ENCODE data around the gene FHL2.

DNA sequence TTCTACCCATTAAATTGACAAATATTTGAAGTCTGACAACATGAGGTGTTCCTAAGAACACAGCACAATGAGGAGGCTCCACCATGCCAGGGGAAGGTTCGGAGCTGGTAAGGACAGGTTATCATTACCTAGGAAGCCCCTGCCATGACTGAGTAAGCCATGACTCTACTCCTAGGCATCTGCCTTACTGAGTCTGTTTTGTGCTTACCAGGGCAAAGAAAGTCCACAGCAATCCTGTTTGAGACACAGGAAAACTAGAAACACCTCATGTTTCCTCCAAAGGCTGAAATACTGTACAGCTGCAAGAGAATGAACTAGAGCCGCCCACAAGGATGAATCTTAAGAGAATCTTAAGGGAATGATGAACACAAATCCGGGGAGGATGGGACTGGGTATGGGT is 80.9 kb downstream of the FHL2 start:
- TF ChIP-seq CTCF (IDR thresholded peaks at IDR 0.05; ENCODE audit: extremely low read depth in 1 of 2, insufficient read depth in 1 of 2, low read depth in 1 of 2, low read length in 2 of 2) (no peak), POLR2A (IDR thresholded peaks at IDR 0.05; ENCODE audit: low read depth, low read length) (no peak), EZH2 (IDR thresholded peaks at IDR 0.05; ENCODE audit: borderline replicate concordance, low read depth, low read length, severe bottlenecking) (no peak)

All from endothelial cell of umbilical vein (primary cell).